Cardiac muscle cell (in vitro differentiated cells and primary cell): ENCODE data around the gene RIMBP2. TPM values are rescaled to one million over a fixed set of nuclear protein-coding genes. Genes with fewer than 3 reads are reported as not detected.
"Not testable (repeated sequence)": the region's sequence is repeated elsewhere in the genome, so short reads cannot be mapped to it uniquely, and the experiment has no call there.

Source experiments
- DNase-seq, 2 donors: peaks; one replicate each; pipeline versions ENCODE4 v3.0.0 to v3.0.0-alpha.2; 2010 to 2017; ENCODE audit warnings: low read depth in 1 of 2, low spot score in 1 of 2
- H3K27ac ChIP-seq: fragments of 200-600 bp; sonication (generic); 2 replicates; pipeline ENCODE4 v1.5.1; 2016
- H3K27me3 ChIP-seq: fragments of 200-600 bp; sonication (generic); 2 replicates; pipeline ENCODE4 v1.6.0; 2016; ENCODE audit warnings: control low read depth
- H3K36me3 ChIP-seq: fragments of 200-600 bp; sonication (generic); 2 replicates; pipeline ENCODE4 v1.5.1; 2016; ENCODE audit warnings: control low read depth
- H3K4me1 ChIP-seq: fragments of 200-600 bp; sonication (generic); 2 replicates; pipeline ENCODE4 v1.8.1; 2017; ENCODE audit warnings: low read depth, mild to moderate bottlenecking, mixed run types
- H3K4me3 ChIP-seq: fragments of 200-600 bp; sonication (generic); 2 replicates; pipeline ENCODE4 v1.5.1; 2016; ENCODE audit warnings: mild to moderate bottlenecking
- H3K9me3 ChIP-seq: fragments of 200-600 bp; sonication (generic); 2 replicates; pipeline ENCODE4 v1.5.1; 2017; ENCODE audit warnings: low read depth, mild to moderate bottlenecking, control low read depth
- CTCF ChIP-seq: IDR thresholded peaks from 2 replicates; pipeline ENCODE4 v1.5.1; 2012; ENCODE audit warnings: low read depth, mild to moderate bottlenecking, low read length
- polyA plus RNA-seq: library from polyadenylated mRNA; unstranded; fragments of >200 nt; fragmentation: Nextera tagmentation; extraction: Ambion mirVana; gene quantifications from 2 replicates; pipeline ENCODE4 v1.2.1, GENCODE V29; 2016
- total RNA-seq: library from RNA; depleted of rRNA; stranded (reverse); fragments of >200 nt; gene quantifications from 2 replicates; pipeline ENCODE4 v1.2.3, GENCODE V29; 2016

Gene RIMBP2
- total and polyA plus RNA-seq, 2 experiments from 2014 or later: 2.6 to 10.5 TPM

GRCh38 chr12:130743176-130743575 lies 27.1 kb upstream of the RIMBP2 start:
- no peaks in the 10 kb centered on the region for H3K27me3 ChIP-seq
- H3K9me3 ChIP-seq: no peaks in the 10 kb centered on the region
- no peaks in the 10 kb centered on the region for H3K4me1 ChIP-seq
- DNase-seq: no peak
- H3K36me3 ChIP-seq: no peaks in the 10 kb centered on the region
- no peak overlapping the region for H3K4me3 ChIP-seq
- no peak overlapping the region for H3K27ac ChIP-seq
- TF ChIP-seq CTCF: no peak

- no peak overlapping the region for H3K27ac ChIP-seq
- no peaks in the 10 kb centered on the region for H3K36me3 ChIP-seq
- no peaks in the 10 kb centered on the region for H3K27me3 ChIP-seq
- H3K9me3 ChIP-seq: no peaks in the 10 kb centered on the region
- no peaks in the 10 kb centered on the region for H3K4me1 ChIP-seq
- DNase-seq: no peak
- H3K4me3 ChIP-seq: no peak overlapping the region
- TF ChIP-seq CTCF: no peak
Observed at GRCh38 chr12:130742716-130743115, 26.6 kb upstream of the RIMBP2 start.

- no peak for DNase-seq
- H3K4me3 ChIP-seq: no peak overlapping the region
- no peak for TF ChIP-seq CTCF
- no peaks in the 10 kb centered on the region for H3K9me3 ChIP-seq
- no peaks in the 10 kb centered on the region for H3K36me3 ChIP-seq
- H3K4me1 ChIP-seq: no peaks in the 10 kb centered on the region
- H3K27ac ChIP-seq: no peak overlapping the region
- H3K27me3 ChIP-seq: no peaks in the 10 kb centered on the region
Observed at GRCh38 chr12:130742112-130742511, 26.0 kb upstream of the RIMBP2 start.

- no peaks in the 10 kb centered on the region for H3K4me1 ChIP-seq
- no peaks in the 10 kb centered on the region for H3K27me3 ChIP-seq
- no peaks in the 10 kb centered on the region for H3K36me3 ChIP-seq
- H3K27ac ChIP-seq: no peak overlapping the region
- no peak overlapping the region for H3K4me3 ChIP-seq
- H3K9me3 ChIP-seq: no peaks in the 10 kb centered on the region
- no peak for TF ChIP-seq CTCF
- DNase-seq: no peak
Observed at GRCh38 chr12:130739571-130739970, 23.5 kb upstream of the RIMBP2 start.

- H3K27ac ChIP-seq, H3K4me3 ChIP-seq, H3K27me3 ChIP-seq, DNase-seq, H3K4me1 ChIP-seq, H3K9me3 ChIP-seq, H3K36me3 ChIP-seq: not testable (repeated sequence)
Observed at GRCh38 chr12:130738403-130738802, 22.3 kb upstream of the RIMBP2 start.

- TF ChIP-seq CTCF: no peak
- Histone ChIP-seq H3K27ac (no peak overlapping the region), H3K27me3 (no peaks in the 10 kb centered on the region), H3K4me3 (no peak overlapping the region), H3K4me1 (no peaks in the 10 kb centered on the region), H3K9me3 (no peaks in the 10 kb centered on the region), H3K36me3 (no peaks in the 10 kb centered on the region)
- DNase-seq: no peak
Observed at GRCh38 chr12:130737731-130738130, 21.6 kb upstream of the RIMBP2 start.
